GM18499 (cell line): Measurements from ENCODE around the gene ZBTB20.

Source experiments
- ATAC-seq: cut with Tn5 transposase; IDR thresholded peaks from one replicate; pipeline ENCODE4 v1.9.1; 2021; ENCODE audit warnings: moderate number of reproducible peaks; ENCODE audit not compliant: insufficient read depth, unreplicated experiment

Gene ZBTB20

GRCh38 chr3:114942773-114943172, 204.3 kb downstream of the ZBTB20 start:
- ATAC-seq = no peak

GRCh38 chr3:114941626-114942309, 205.3 kb downstream of the ZBTB20 start:
- no peak for ATAC-seq

GRCh38 chr3:114939920-114940319, 207.2 kb downstream of the ZBTB20 start:
- ATAC-seq = no peak

- no peak for ATAC-seq
Observed at GRCh38 chr3:114933407-114933806, 213.7 kb downstream of the ZBTB20 start.

- ATAC-seq = no peak
Observed at GRCh38 chr3:114929971-114930732, 216.9 kb downstream of the ZBTB20 start.

- ATAC-seq = no peak
Observed at GRCh38 chr3:114928989-114929640, 218.0 kb downstream of the ZBTB20 start.

- ATAC-seq = no peak
Observed at GRCh38 chr3:114904633-114905032, 242.5 kb downstream of the ZBTB20 start.

- no peak for ATAC-seq
Observed at GRCh38 chr3:114903213-114903612, 243.9 kb downstream of the ZBTB20 start.

- ATAC-seq = no peak
Observed at GRCh38 chr3:114902691-114903101, 244.4 kb downstream of the ZBTB20 start.

- ATAC-seq = no peak
Observed at GRCh38 chr3:114900908-114901307, 246.2 kb downstream of the ZBTB20 start.

- ATAC-seq = no peak
Observed at GRCh38 chr3:114899186-114899931, 247.7 kb downstream of the ZBTB20 start.

GRCh38 chr3:114896978-114897377, 250.1 kb downstream of the ZBTB20 start:
- ATAC-seq = no peak

- no peak for ATAC-seq
Observed at GRCh38 chr3:114893361-114893760, 253.7 kb downstream of the ZBTB20 start.

GRCh38 chr3:114892880-114893279, 254.2 kb downstream of the ZBTB20 start:
- no peak for ATAC-seq

GRCh38 chr3:114892131-114892879, 254.8 kb downstream of the ZBTB20 start:
- ATAC-seq = no peak

GRCh38 chr3:114887806-114888205, 259.3 kb downstream of the ZBTB20 start:
- ATAC-seq = no peak

GRCh38 chr3:114886905-114887304, 260.2 kb downstream of the ZBTB20 start:
- no peak for ATAC-seq

GRCh38 chr3:114884213-114884923, 262.7 kb downstream of the ZBTB20 start:
- ATAC-seq = no peak

GRCh38 chr3:114880078-114880477, 267.0 kb downstream of the ZBTB20 start:
- ATAC-seq = no peak
